GM12892 (cell line): ENCODE measurements around the gene NT5DC1.
A peak's percentile ranks its signal among the peaks of the same experiment; 100 is the strongest.

ENCODE experiments used
- POLR2A ChIP-seq: IDR thresholded peaks from 2 replicates; pipeline ENCODE4 v1.6.1; 2011; ENCODE audit warnings: low read depth, low read length, control low read depth
- POLR2AphosphoS5 ChIP-seq: IDR thresholded peaks from 2 replicates; pipeline ENCODE4 v1.6.1; 2011; ENCODE audit warnings: low read depth, low read length, control low read depth
- TAF1 ChIP-seq: IDR thresholded peaks from 2 replicates; pipeline ENCODE4 v1.6.1; 2011; ENCODE audit warnings: low read depth, mild to moderate bottlenecking, control low read depth, low read length, borderline replicate concordance

DNA sequence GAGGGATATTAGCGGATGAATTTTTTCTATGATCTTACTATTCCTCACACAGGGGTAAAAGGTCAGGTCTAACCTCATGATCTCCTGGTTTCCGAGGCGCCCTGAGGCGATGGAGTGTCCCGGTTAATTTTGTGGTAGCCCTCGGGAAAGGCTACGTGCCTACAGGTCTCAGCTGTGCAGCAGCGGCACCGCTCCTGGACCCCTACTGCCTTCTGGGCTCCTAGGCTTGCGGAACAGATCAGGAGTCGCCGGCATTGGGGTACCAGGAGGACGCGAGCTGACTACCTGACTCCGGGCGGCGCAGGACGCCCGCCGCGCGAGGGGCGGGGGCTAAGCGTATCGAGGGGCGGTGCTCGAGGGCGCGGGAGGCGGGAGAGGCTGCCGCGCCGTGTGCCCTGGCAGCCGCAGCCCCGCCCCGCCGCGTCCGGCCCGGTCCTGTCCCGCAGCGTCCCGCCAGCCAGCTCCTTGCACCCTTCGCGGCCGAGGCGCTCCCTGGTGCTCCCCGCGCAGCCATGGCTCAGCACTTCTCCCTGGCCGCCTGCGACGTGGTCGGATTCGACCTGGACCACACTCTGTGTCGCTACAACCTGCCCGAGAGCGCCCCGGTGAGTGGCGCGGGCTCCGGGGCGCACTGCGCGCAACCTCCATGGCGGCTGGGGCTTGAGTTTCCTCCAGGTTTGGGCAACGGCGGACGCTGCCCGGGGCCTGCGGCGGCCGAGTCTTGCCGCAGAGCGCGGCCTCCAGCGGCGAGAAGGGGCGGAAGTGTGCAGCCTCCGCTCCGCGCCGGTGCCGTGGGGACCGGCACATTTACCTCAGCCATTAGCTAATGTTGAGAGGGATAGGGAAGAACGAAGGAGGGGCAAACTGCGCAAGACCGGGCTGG lies at the start of gene NT5DC1:
- peak; percentile 89 for TF ChIP-seq POLR2AphosphoS5
- TF ChIP-seq POLR2A: peak; percentile 87
- no peak for TF ChIP-seq TAF1
